HG03039 (cell line): ENCODE data around the gene HSFX3.
"Not testable (repeated sequence)": the region's sequence is repeated elsewhere in the genome, so short reads cannot be mapped to it uniquely, and the experiment has no call there.

Source experiments
- ATAC-seq: cut with Tn5 transposase; IDR thresholded peaks from one replicate; pipeline ENCODE4 v1.9.1; 2021; ENCODE audit warnings: mild to moderate bottlenecking, moderate library complexity; ENCODE audit not compliant: unreplicated experiment

The HSFX3 gene

GRCh38 chrX:149518236-149518635 lies 31.5 kb downstream of the HSFX3 start:
- no peak for ATAC-seq

GRCh38 chrX:149517308-149517707 lies 32.4 kb downstream of the HSFX3 start:
- ATAC-seq = no peak

- no peak for ATAC-seq
These were observed 33.1 kb downstream of the HSFX3 start for GRCh38 chrX:149516604-149517003.

- ATAC-seq = no peak
These were observed 33.6 kb downstream of the HSFX3 start for GRCh38 chrX:149515954-149516602.

GRCh38 chrX:149513825-149514428 lies 35.8 kb downstream of the HSFX3 start:
- no peak for ATAC-seq

- ATAC-seq = no peak
These were observed 37.4 kb downstream of the HSFX3 start for GRCh38 chrX:149512225-149512885.

GRCh38 chrX:149511081-149511480 lies 38.6 kb downstream of the HSFX3 start:
- no peak for ATAC-seq

GRCh38 chrX:149510386-149510785 lies 39.3 kb downstream of the HSFX3 start:
- ATAC-seq = no peak

- no peak for ATAC-seq
These were observed 41.3 kb downstream of the HSFX3 start for GRCh38 chrX:149508467-149508866.

GRCh38 chrX:149506349-149506748 lies 43.4 kb downstream of the HSFX3 start:
- ATAC-seq = no peak

- no peak for ATAC-seq
These were observed 44.1 kb downstream of the HSFX3 start for GRCh38 chrX:149505671-149506070.

- peak; percentile 74 for ATAC-seq
These were observed 44.6 kb downstream of the HSFX3 start, which contains the start of gene IDS for GRCh38 chrX:149504915-149505651. TSS of gene IDS (minus strand) at chrX:149505306. CDS start at chrX:149505137, 169 bp downstream.

- peak; percentile 26 for ATAC-seq
These were observed 45.4 kb downstream of the HSFX3 start for GRCh38 chrX:149504226-149504914.

GRCh38 chrX:149503446-149503845 lies 46.3 kb downstream of the HSFX3 start:
- peak; percentile 65 for ATAC-seq

- ATAC-seq = not testable (repeated sequence)
These were observed 46.8 kb downstream of the HSFX3 start for GRCh38 chrX:149502923-149503322.

- no peak for ATAC-seq
These were observed 50.0 kb downstream of the HSFX3 start for GRCh38 chrX:149499766-149500165.

GRCh38 chrX:149498767-149499166 lies 51.0 kb downstream of the HSFX3 start:
- ATAC-seq = no peak
